GM23338 (cell line): ENCODE results near the gene IL9. TPM values are rescaled to one million over a fixed set of nuclear protein-coding genes. Genes with fewer than 3 reads are reported as not detected.

Experiments
- ATAC-seq: fragments of 200-7000 bp; cut with Tn5 transposase; 3 replicates; pipeline ENCODE4 v1.9.1; 2020
- DNase-seq: peaks from one replicate; pipeline ENCODE4 v3.0.0-alpha.2; 2015; ENCODE audit warnings: low spot score
- H2AFZ ChIP-seq: fragments of 200-600 bp; sonication (generic); 2 replicates; pipeline ENCODE4 v1.8.0; 2016; ENCODE audit warnings: antibody characterized with exemption, mild to moderate bottlenecking, moderate library complexity
- H3F3A ChIP-seq: fragments of 200-600 bp; sonication (generic); replicated peaks from 2 replicates; pipeline ENCODE4 v1.8.0; 2017; ENCODE audit warnings: antibody characterized with exemption, mixed run types, low read depth
- H3K27ac ChIP-seq: fragments of 200-600 bp; sonication (generic); 2 replicates; pipeline ENCODE4 v1.6.1; 2016; ENCODE audit warnings: low read depth
- H3K27me3 ChIP-seq: fragments of 200-600 bp; sonication (generic); 2 replicates; pipeline ENCODE4 v1.8.0; 2016; ENCODE audit warnings: mild to moderate bottlenecking, mixed run types, moderate library complexity; ENCODE audit not compliant: insufficient read depth
- H3K36me3 ChIP-seq: fragments of 200-600 bp; sonication (generic); 2 replicates; pipeline ENCODE4 v1.8.0; 2016; ENCODE audit warnings: mild to moderate bottlenecking; ENCODE audit not compliant: insufficient read depth
- H3K4me1 ChIP-seq: fragments of 200-600 bp; sonication (generic); 2 replicates; pipeline ENCODE4 v1.8.0; 2016; ENCODE audit warnings: mild to moderate bottlenecking, moderate library complexity; ENCODE audit not compliant: insufficient read depth
- H3K4me2 ChIP-seq: fragments of 200-600 bp; sonication (generic); 2 replicates; pipeline ENCODE4 v1.7.1; 2017; ENCODE audit warnings: mixed run types
- H3K4me3 ChIP-seq: fragments of 200-600 bp; sonication (generic); 2 replicates; pipeline ENCODE4 v1.6.1; 2016; ENCODE audit warnings: mixed run types
- H3K79me2 ChIP-seq: fragments of 200-600 bp; sonication (generic); replicated peaks from 2 replicates; pipeline ENCODE4 v1.8.0; 2017; ENCODE audit warnings: mild to moderate bottlenecking; ENCODE audit not compliant: insufficient read depth
- H3K9me2 ChIP-seq: fragments of 200-600 bp; sonication (generic); 2 replicates; pipeline ENCODE4 v1.8.0; 2017; ENCODE audit not compliant: insufficient read depth
- H4K20me1 ChIP-seq: fragments of 200-600 bp; sonication (generic); replicated peaks from 2 replicates; pipeline ENCODE4 v1.8.0; 2017; ENCODE audit warnings: mild to moderate bottlenecking; ENCODE audit not compliant: insufficient read depth
- H3K27ac Mint-ChIP-seq: 2 replicates; pipeline ENCODE4 v1.8.0; 2020; ENCODE audit warnings: inconsistent platforms, mild to moderate bottlenecking, moderate library complexity, mixed read lengths
- H3K27me3 Mint-ChIP-seq: 3 replicates; pipeline ENCODE4 v1.8.0; 2022; ENCODE audit warnings: low read depth, mild to moderate bottlenecking, moderate library complexity, mixed read lengths, inconsistent platforms; ENCODE audit not compliant: insufficient read depth, poor library complexity
- H3K36me3 Mint-ChIP-seq: 3 replicates; pipeline ENCODE4 v1.8.0; 2021; ENCODE audit warnings: low read depth, mild to moderate bottlenecking, inconsistent platforms, moderate library complexity, mixed read lengths
- H3K4me1 Mint-ChIP-seq: 3 replicates; pipeline ENCODE4 v1.8.0; 2020; ENCODE audit warnings: mild to moderate bottlenecking, inconsistent platforms, mixed read lengths
- H3K4me3 Mint-ChIP-seq: 3 replicates; pipeline ENCODE4 v1.8.0; 2021; ENCODE audit warnings: moderate library complexity, mild to moderate bottlenecking, inconsistent platforms, mixed read lengths
- H3K9me3 Mint-ChIP-seq: 3 replicates; pipeline ENCODE4 v1.8.0; 2020; ENCODE audit warnings: moderate library complexity, mild to moderate bottlenecking, inconsistent platforms, mixed read lengths
- CREB1 ChIP-seq: fragments of 250-450 bp; sonication (Bioruptor Pico); IDR thresholded peaks from 2 replicates; pipeline ENCODE4 v1.5.0; 2020; ENCODE audit warnings: low read depth, mild to moderate bottlenecking, moderate library complexity
- EZH2 ChIP-seq: fragments of 200-600 bp; sonication (generic); IDR thresholded peaks from one replicate; pipeline ENCODE4 v1.8.0; 2017; ENCODE audit warnings: antibody characterized with exemption, mild to moderate bottlenecking, low read depth; ENCODE audit not compliant: unreplicated experiment
- JUNB ChIP-seq: IDR thresholded peaks from one replicate; pipeline ENCODE4 v1.6.1; 2016; ENCODE audit warnings: antibody characterized with exemption; ENCODE audit not compliant: unreplicated experiment
- POLR2AphosphoS5 ChIP-seq: IDR thresholded peaks from 2 replicates; pipeline ENCODE4 v1.6.1; 2016; ENCODE audit warnings: antibody characterized with exemption, low read depth
- REST ChIP-seq: IDR thresholded peaks from one replicate; pipeline ENCODE4 v1.6.1; 2018; ENCODE audit warnings: antibody characterized with exemption; ENCODE audit not compliant: unreplicated experiment
- ZNF331 ChIP-seq: fragments of 250-450 bp; sonication (Bioruptor Pico); IDR thresholded peaks from 2 replicates; pipeline ENCODE4 v1.5.0; 2020; ENCODE audit warnings: low read depth, mild to moderate bottlenecking, moderate library complexity
- polyA plus RNA-seq: library from polyadenylated mRNA; unstranded; fragments of >200 nt; fragmentation: Nextera tagmentation; extraction: Ambion mirVana; gene quantifications from 2 replicates; pipeline ENCODE4 v1.2.1, GENCODE V29; 2016
- total RNA-seq: library from RNA; depleted of rRNA; stranded (reverse); fragments of >200 nt; shearing (Covaris generic); gene quantifications from 2 replicates; pipeline ENCODE4 v1.2.3, GENCODE V29; 2014
- TF ChIP-seq, protein P1 (sequence below), 2 experiments: fragments of 200-600 bp in 1 of 2; sonication (generic) in 1 of 2; conservative IDR thresholded peaks; 2 replicates each; pipeline versions ENCODE4 v1.5.1 to v1.6.1; 2016 to 2017; ENCODE audit warnings: antibody characterized with exemption in 2 of 2, low read depth in 2 of 2, mild to moderate bottlenecking in 2 of 2, moderate library complexity in 1 of 2

The IL9 gene
- total and polyA plus RNA-seq, 2 experiments from 2014 or later, result not detected

GRCh38 chr5:135881819-135882218 is 13.8 kb downstream of the IL9 start (continued):
- TF ChIP-seq, protein P1, sequence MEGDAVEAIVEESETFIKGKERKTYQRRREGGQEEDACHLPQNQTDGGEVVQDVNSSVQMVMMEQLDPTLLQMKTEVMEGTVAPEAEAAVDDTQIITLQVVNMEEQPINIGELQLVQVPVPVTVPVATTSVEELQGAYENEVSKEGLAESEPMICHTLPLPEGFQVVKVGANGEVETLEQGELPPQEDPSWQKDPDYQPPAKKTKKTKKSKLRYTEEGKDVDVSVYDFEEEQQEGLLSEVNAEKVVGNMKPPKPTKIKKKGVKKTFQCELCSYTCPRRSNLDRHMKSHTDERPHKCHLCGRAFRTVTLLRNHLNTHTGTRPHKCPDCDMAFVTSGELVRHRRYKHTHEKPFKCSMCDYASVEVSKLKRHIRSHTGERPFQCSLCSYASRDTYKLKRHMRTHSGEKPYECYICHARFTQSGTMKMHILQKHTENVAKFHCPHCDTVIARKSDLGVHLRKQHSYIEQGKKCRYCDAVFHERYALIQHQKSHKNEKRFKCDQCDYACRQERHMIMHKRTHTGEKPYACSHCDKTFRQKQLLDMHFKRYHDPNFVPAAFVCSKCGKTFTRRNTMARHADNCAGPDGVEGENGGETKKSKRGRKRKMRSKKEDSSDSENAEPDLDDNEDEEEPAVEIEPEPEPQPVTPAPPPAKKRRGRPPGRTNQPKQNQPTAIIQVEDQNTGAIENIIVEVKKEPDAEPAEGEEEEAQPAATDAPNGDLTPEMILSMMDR (conservative IDR thresholded peaks at IDR 0.05; ENCODE audit: low read depth in 2 of 2), result no peak

GRCh38 chr5:135881244-135881643 is 14.4 kb downstream of the IL9 start:
- H3K9me2 ChIP-seq, result no peaks in the 10 kb centered on the region
- H3K79me2 ChIP-seq, result no peaks in the 10 kb centered on the region
- TF ChIP-seq JUNB (no peak), REST (no peak), ZNF331 (CRISPR knock-in tag) (no peak)
- TF ChIP-seq, protein P1 (conservative IDR thresholded peaks at IDR 0.05; ENCODE audit: low read depth in 2 of 2), result no peak
- H3K27ac ChIP-seq, result no peak overlapping the region
- H3K4me3 Mint-ChIP-seq, result no peak overlapping the region
- H4K20me1 ChIP-seq, result no peaks in the 10 kb centered on the region
- DNase-seq (no peak), ATAC-seq (no peak)
- H3K4me3 ChIP-seq, result no peak overlapping the region
- H3F3A ChIP-seq, result no peaks in the 10 kb centered on the region
- H3K4me2 ChIP-seq, result no peak overlapping the region
- peaks cover 8% of the 10 kb centered on the region for H3K27me3 Mint-ChIP-seq
- no peaks in the 10 kb centered on the region; the same call in 2 of the 3 replicates for H3K9me3 Mint-ChIP-seq
- no peaks in the 10 kb centered on the region for H3K27me3 ChIP-seq
- H3K4me1 ChIP-seq, result 0 out of 2 replicates have a peak, but pooled peaks cover 5% of the 10 kb centered on the region
- no peak overlapping the region for H2AFZ ChIP-seq
- H3K27ac Mint-ChIP-seq, result no peak overlapping the region
- H3K36me3 ChIP-seq, result no peaks in the 10 kb centered on the region
- peaks cover 16% of the 10 kb centered on the region; the same call in 2 of the 3 replicates for H3K4me1 Mint-ChIP-seq
- no peaks in the 10 kb centered on the region for H3K36me3 Mint-ChIP-seq

GRCh38 chr5:135880801-135881200 is 14.8 kb downstream of the IL9 start:
- no peaks in the 10 kb centered on the region for H3K27me3 ChIP-seq
- Mint-ChIP-seq H3K27ac (no peak overlapping the region), H3K9me3 (no peaks in the 10 kb centered on the region; the same call in 2 of the 3 replicates), H3K27me3 (peaks cover 8% of the 10 kb centered on the region), H3K4me3 (no peak overlapping the region), H3K4me1 (peaks cover 16% of the 10 kb centered on the region; the same call in 2 of the 3 replicates), H3K36me3 (no peaks in the 10 kb centered on the region)
- H3F3A ChIP-seq, result no peaks in the 10 kb centered on the region
- no peaks in the 10 kb centered on the region for H3K9me2 ChIP-seq
- H3K4me1 ChIP-seq, result 0 out of 2 replicates have a peak, but pooled peaks cover 5% of the 10 kb centered on the region
- H2AFZ ChIP-seq, result no peak overlapping the region
- no peak overlapping the region for H3K27ac ChIP-seq
- no peak overlapping the region for H3K4me3 ChIP-seq
- no peaks in the 10 kb centered on the region for H4K20me1 ChIP-seq
- H3K79me2 ChIP-seq, result no peaks in the 10 kb centered on the region
- DNase-seq (no peak), ATAC-seq (no peak)
- H3K36me3 ChIP-seq, result no peaks in the 10 kb centered on the region
- no peak overlapping the region for H3K4me2 ChIP-seq
- no peak for TF ChIP-seq CREB1 (CRISPR knock-in tag)
- no peak for TF ChIP-seq ZNF331 (CRISPR knock-in tag)
- no peak for TF ChIP-seq REST
- TF ChIP-seq, protein P1 (conservative IDR thresholded peaks at IDR 0.05; ENCODE audit: low read depth in 2 of 2), result no peak
- no peak for TF ChIP-seq POLR2AphosphoS5
- TF ChIP-seq EZH2, result no peak
